GM12878 (cell line): ENCODE data around the gene SIM1. TPM values are rescaled to one million over a fixed set of nuclear protein-coding genes. Genes with fewer than 3 reads are reported as not detected.

Experiments
- ATAC-seq: fragments of 200-7000 bp; cut with Tn5 transposase; 3 replicates; pipeline ENCODE4 v1.9.1; 2020; ENCODE audit warnings: mild to moderate bottlenecking, moderate library complexity
- BruUV-seq: library from RNA; stranded (reverse); fragments of 400-500 nt; replicated peaks from 2 replicates; lab custom pipeline; 2021; lab: Mats Ljungman, UMichigan
- CTCF ChIA-PET: fragments of 300-600 bp; sonication (Branson Sonifier 250); formaldehyde crosslinking; extraction: SDS; loops from one replicate; lab custom pipeline; 2021; ENCODE audit warnings: inconsistent platforms; lab: Yijun Ruan, JAX
- POLR2A ChIA-PET: fragments of 350-600 bp; formaldehyde crosslinking; extraction: SDS; loops from one replicate; lab custom pipeline; 2021; ENCODE audit warnings: inconsistent platforms; lab: Charles Lee
- RAD21 ChIA-PET: fragments of 300-600 bp; sonication (Branson Sonifier 250); formaldehyde crosslinking; loops from one replicate; lab custom pipeline; 2023; ENCODE audit warnings: antibody characterized with exemption; ENCODE audit not compliant: unreplicated experiment; lab: Charles Lee
- SMC1A ChIA-PET: fragments of 300-600 bp; sonication (Branson Sonifier 250); formaldehyde crosslinking; loops from one replicate; lab custom pipeline; 2023; ENCODE audit not compliant: unreplicated experiment, uncharacterized antibody; lab: Charles Lee
- DNase-seq: peaks from one replicate; pipeline ENCODE4 v3.0.0-alpha.2; 2011; ENCODE audit warnings: low read depth, low spot score
- FAIRE-seq: peaks from 3 replicates; lab custom pipeline; 2011; peaks lifted over from hg19 to GRCh38; lab: Jason Lieb, UNC
- H2AFZ ChIP-seq: 2 replicates; pipeline ENCODE4 v1.6.0; 2011; ENCODE audit warnings: low read depth, low read length, control low read depth; ENCODE audit not compliant: control insufficient read depth
- H3K27ac ChIP-seq: 2 replicates; pipeline ENCODE4 v1.5.1; 2011; ENCODE audit warnings: control low read depth; ENCODE audit not compliant: control insufficient read depth, insufficient read depth
- H3K27me3 ChIP-seq, 2 experiments: replicated peaks in 1 of 2; 2 replicates each; pipeline versions ENCODE4 v1.6.0 to v1.6.1; 2011; ENCODE audit warnings: low read length in 1 of 2; ENCODE audit not compliant: control insufficient read depth in 2 of 2, insufficient read depth in 2 of 2
- H3K36me3 ChIP-seq, 2 experiments: 2 replicates each; pipeline ENCODE4 v1.5.1; 2011; ENCODE audit warnings: low read length in 1 of 2; ENCODE audit not compliant: control insufficient read depth in 2 of 2, insufficient read depth in 2 of 2
- H3K4me1 ChIP-seq: 2 replicates; pipeline ENCODE4 v1.6.1; 2011; ENCODE audit warnings: mild to moderate bottlenecking, low read length, moderate library complexity, mixed read lengths; ENCODE audit not compliant: control insufficient read depth, insufficient read depth
- H3K4me2 ChIP-seq: 2 replicates; pipeline ENCODE4 v1.6.0; 2011; ENCODE audit warnings: control low read depth; ENCODE audit not compliant: control insufficient read depth, insufficient read depth
- H3K4me3 ChIP-seq: fragments of 200-600 bp; sonication (generic); 2 replicates; pipeline ENCODE4 v1.5.1; 2016
- H3K79me2 ChIP-seq: 2 replicates; pipeline ENCODE4 v1.6.0; 2011; ENCODE audit warnings: low read length; ENCODE audit not compliant: control insufficient read depth, insufficient read depth
- H3K9ac ChIP-seq: 2 replicates; pipeline ENCODE4 v1.8.0; 2011; ENCODE audit warnings: low read length, control low read depth, mixed read lengths; ENCODE audit not compliant: control insufficient read depth, insufficient read depth
- H3K9me3 ChIP-seq: replicated peaks from 3 replicates; pipeline ENCODE4 v1.5.1; 2011; ENCODE audit warnings: mild to moderate bottlenecking, low read length; ENCODE audit not compliant: control insufficient read depth, insufficient read depth
- H4K20me1 ChIP-seq: 2 replicates; pipeline ENCODE4 v1.6.0; 2011; ENCODE audit not compliant: control insufficient read depth, insufficient read depth
- BACH1 ChIP-seq: fragments of 450-650 bp; IDR thresholded peaks from 2 replicates; pipeline ENCODE4 v1.6.1; 2017; ENCODE audit warnings: mild to moderate bottlenecking, borderline replicate concordance
- CBX5 ChIP-seq: sonication (generic); IDR thresholded peaks from 2 replicates; pipeline ENCODE4 v1.6.1; 2016; ENCODE audit warnings: low read depth, moderate library complexity, mild to moderate bottlenecking, inconsistent platforms
- EED ChIP-seq: sonication (generic); IDR thresholded peaks from 2 replicates; pipeline ENCODE4 v1.6.1; 2016; ENCODE audit warnings: antibody characterized with exemption, low read depth
- EGR1 ChIP-seq, 2 experiments: IDR thresholded peaks; 1 replicate in 1 of 2; 2 replicates in 1 of 2; pipeline ENCODE4 v1.6.1; 2011 to 2012; ENCODE audit warnings: low read depth in 2 of 2, low read length in 2 of 2, borderline replicate concordance in 1 of 2, mild to moderate bottlenecking in 1 of 2, moderate library complexity in 1 of 2
- FOXK2 ChIP-seq: fragments of 450-650 bp; IDR thresholded peaks from 2 replicates; pipeline ENCODE4 v1.6.1; 2017; ENCODE audit warnings: mild to moderate bottlenecking, moderate library complexity
- GATAD2B ChIP-seq: fragments of 450-650 bp; conservative IDR thresholded peaks from 2 replicates; pipeline ENCODE4 v1.6.1; 2017; ENCODE audit warnings: low read depth, mild to moderate bottlenecking, moderate library complexity
- IKZF1 ChIP-seq: fragments of 450-650 bp; conservative IDR thresholded peaks from 2 replicates; pipeline ENCODE4 v1.6.1; 2017; ENCODE audit warnings: antibody characterized with exemption, mild to moderate bottlenecking
- KDM1A ChIP-seq: fragments of 200-600 bp; sonication (generic); IDR thresholded peaks from 2 replicates; pipeline ENCODE4 v1.6.1; 2016; ENCODE audit warnings: borderline replicate concordance
- KLF5 ChIP-seq: fragments of 450-650 bp; IDR thresholded peaks from 2 replicates; pipeline ENCODE4 v1.6.1; 2014; ENCODE audit warnings: mild to moderate bottlenecking; ENCODE audit not compliant: partially characterized antibody
- NFXL1 ChIP-seq: fragments of 450-650 bp; IDR thresholded peaks from 2 replicates; pipeline ENCODE4 v1.6.1; 2017; ENCODE audit warnings: antibody characterized with exemption, mild to moderate bottlenecking, borderline replicate concordance
- NFYB ChIP-seq: IDR thresholded peaks from 2 replicates; pipeline ENCODE4 v1.6.1; 2011; ENCODE audit warnings: low read depth, mild to moderate bottlenecking, low read length, improper control_type of control experiment, moderate library complexity; ENCODE audit not compliant: insufficient read depth
- RCOR1 ChIP-seq: conservative IDR thresholded peaks from 2 replicates; pipeline ENCODE4 v1.6.1; 2012; ENCODE audit warnings: low read depth, low read length, improper control_type of control experiment
- SMAD1 ChIP-seq: fragments of 450-650 bp; IDR thresholded peaks from 2 replicates; pipeline ENCODE4 v1.6.1; 2018; ENCODE audit warnings: mild to moderate bottlenecking, low read depth; ENCODE audit not compliant: partially characterized antibody
- SRF ChIP-seq, 2 experiments: IDR thresholded peaks; 2 replicates each; pipeline ENCODE4 v1.6.1; 2011; ENCODE audit warnings: low read depth in 2 of 2, low read length in 2 of 2, mild to moderate bottlenecking in 1 of 2, moderate library complexity in 1 of 2
- STAT3 ChIP-seq: IDR thresholded peaks from 2 replicates; pipeline ENCODE4 v1.6.1; 2011; ENCODE audit warnings: low read depth, low read length, improper control_type of control experiment
- ZBED1 ChIP-seq: IDR thresholded peaks from 2 replicates; pipeline ENCODE4 v1.6.1; 2016; ENCODE audit warnings: borderline replicate concordance
- WGBS: methylation state at CpG from one replicate; pipeline ENCODE4 v1.1.6; 2016; ENCODE audit warnings: low lambda C conversion rate; ENCODE audit not compliant: insufficient replicate concordance, insufficient coverage; ENCODE audit errors: missing lambda C conversion rate; 5-methylcytosine and 5-hydroxymethylcytosine counted together
- in situ Hi-C: fragments of 300-500 bp; cut with MboI; formaldehyde crosslinking; loops from 9 replicates; pipeline ENCODE4 v1.14.3; 2018; ENCODE audit warnings: mixed read lengths
- intact Hi-C: fragments of 100-400 bp; cut with micrococcal nuclease; formaldehyde crosslinking; loops from one replicate; pipeline ENCODE4 v1.14.2; 2022; ENCODE audit not compliant: unreplicated experiment
- polyA plus RNA-seq, 11 experiments: library from polyadenylated mRNA; depleted of rRNA in 4 of 11; unstranded in 6 of 11; stranded (reverse) in 5 of 11; fragments of >200 nt; fragmentation: Nextera tagmentation in 4 of 11; fragmentation: Illumina TruSeq in 1 of 11; extraction: Ambion mirVana in 4 of 11; extraction: Trizol in 1 of 11; gene quantifications; 1 replicate in 1 of 11; 2 replicates in 10 of 11; pipeline versions ENCODE4 v1.2.1 to v1.2.3, GENCODE V29; 2011 to 2016; ENCODE audit warnings: inconsistent platforms in 2 of 11, missing spikeins in 2 of 11, low read depth in 1 of 11
- total RNA-seq, 4 experiments: library from RNA; depleted of rRNA in 3 of 4; stranded (reverse); fragments of >200 nt in 3 of 4; fragmentation: Illumina TruSeq in 1 of 4; extraction: Trizol in 1 of 4; gene quantifications; 2 replicates each; pipeline versions ENCODE4 v1.2.1 to v1.2.3, GENCODE V29; 2013 to 2021

The SIM1 gene
- total and polyA plus RNA-seq, 10 of the 15 experiments (the other 5 are each of a cell fraction or from before 2014, with no cell fraction given), result not detected

- BruUV-seq, result no TSS peak
- Histone ChIP-seq H3K79me2 (no peaks in the 10 kb centered on the region), H3K9ac (no peak overlapping the region), H3K27me3 (peaks cover 20 to 22% of the 10 kb centered on the region in 2 experiments), H3K4me1 (no peaks in the 10 kb centered on the region), H3K9me3 (no peaks in the 10 kb centered on the region; the same call in 1 of the 3 replicates), H3K4me2 (no peak overlapping the region), H2AFZ (no peak overlapping the region), H3K36me3 (no peaks in the 10 kb centered on the region), H4K20me1 (no peaks in the 10 kb centered on the region), H3K27ac (no peak overlapping the region), H3K4me3 (no peak overlapping the region)
- ChIA-PET CTCF (no interaction called here), RAD21 (no interaction called here), POLR2A (no interaction called here), SMC1A (no interaction called here)
- FAIRE-seq (no peak), DNase-seq (no peak), ATAC-seq (no peak)
- intact Hi-C loops (no loop called here), in situ Hi-C loops (no loop called here)
- TF ChIP-seq SMAD1 (no peak), BACH1 (no peak), KLF5 (no peak)
- WGBS, result 76% methylated on average over 3 of the region's 3 CpGs
These were observed 19.2 kb downstream of the SIM1 start for GRCh38 chr6:100445512-100445911.

- intact Hi-C loops, result no loop called here
- CTCF ChIA-PET, result interaction anchor here (1.2 kb wide), 1 partner anchor 20 kb away, joined by 3 read pairs; no protein-coding TSS in a partner anchor
- no peak for FAIRE-seq
- TF ChIP-seq IKZF1 (no peak), NFXL1 (no peak), EED (no peak), RCOR1 (no peak), FOXK2 (no peak), STAT3 (no peak), NFYB (no peak), KDM1A (no peak), EGR1 (IDR thresholded peaks at IDR 0.05; ENCODE audit: borderline replicate concordance in 1 of 2, low read depth in 2 of 2, low read length in 2 of 2) (no peak), CBX5 (no peak), ZBED1 (no peak), GATAD2B (no peak), SRF (IDR thresholded peaks at IDR 0.05; ENCODE audit: low read depth in 2 of 2, low read length in 2 of 2) (no peak)
- TF ChIP-seq, all 136 proteins: peak for 0
- H3K9me3 ChIP-seq, result no peaks in the 10 kb centered on the region
- no TSS peak for BruUV-seq
- no peak overlapping the region for H3K9ac ChIP-seq
- ATAC-seq (no peak), DNase-seq (no peak)
- H3K4me1 ChIP-seq, result no peaks in the 10 kb centered on the region
- ChIA-PET POLR2A (no interaction called here), RAD21 (no interaction called here), SMC1A (no interaction called here)
- 5% methylated on average over 1 of the region's 1 CpG for WGBS
- no peaks in the 10 kb centered on the region for H3K36me3 ChIP-seq
- H2AFZ ChIP-seq, result no peak overlapping the region
- no peak overlapping the region for H3K4me3 ChIP-seq
- H3K27ac ChIP-seq, result no peak overlapping the region
- H3K4me2 ChIP-seq, result no peak overlapping the region
- no peaks in the 10 kb centered on the region for H3K79me2 ChIP-seq
- in situ Hi-C loops, result no loop called here
- peaks cover 0 to 5% of the 10 kb centered on the region in 2 experiments; a peak in 1 of 4 replicates for H3K27me3 ChIP-seq
- no peaks in the 10 kb centered on the region for H4K20me1 ChIP-seq
These were observed 23.8 kb downstream of the SIM1 start for GRCh38 chr6:100440935-100441334.
